ENCODE data around the gene NETO1. TPM values are rescaled to one million over a fixed set of nuclear protein-coding genes. Genes with fewer than 3 reads are reported as not detected.

NETO1 gene
- total and polyA plus RNA-seq, 2 of the 13 experiments (the other 11 are each of a cell fraction or from before 2014, with no cell fraction given), result not detected

DNA sequence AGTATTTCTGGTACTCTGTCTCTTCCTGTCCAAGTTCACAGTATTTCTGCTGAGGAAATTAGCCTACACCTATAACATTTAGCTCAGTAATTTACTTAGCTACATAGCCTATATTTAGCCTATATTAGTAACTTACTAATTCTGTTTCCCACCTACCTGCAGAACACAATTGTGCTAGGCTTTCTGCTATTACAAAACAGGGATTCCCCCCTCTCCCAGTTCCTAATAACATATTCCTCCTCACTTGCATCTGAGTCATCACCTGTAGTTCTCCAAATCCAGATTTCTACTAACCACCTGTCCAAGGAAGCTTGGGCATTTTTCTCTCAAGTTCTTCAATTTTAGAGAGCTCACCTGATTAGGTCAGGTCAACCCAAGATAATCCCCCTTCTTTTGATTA lies 94.9 kb downstream of the NETO1 start (continued):
- TF ChIP-seq, protein P1, sequence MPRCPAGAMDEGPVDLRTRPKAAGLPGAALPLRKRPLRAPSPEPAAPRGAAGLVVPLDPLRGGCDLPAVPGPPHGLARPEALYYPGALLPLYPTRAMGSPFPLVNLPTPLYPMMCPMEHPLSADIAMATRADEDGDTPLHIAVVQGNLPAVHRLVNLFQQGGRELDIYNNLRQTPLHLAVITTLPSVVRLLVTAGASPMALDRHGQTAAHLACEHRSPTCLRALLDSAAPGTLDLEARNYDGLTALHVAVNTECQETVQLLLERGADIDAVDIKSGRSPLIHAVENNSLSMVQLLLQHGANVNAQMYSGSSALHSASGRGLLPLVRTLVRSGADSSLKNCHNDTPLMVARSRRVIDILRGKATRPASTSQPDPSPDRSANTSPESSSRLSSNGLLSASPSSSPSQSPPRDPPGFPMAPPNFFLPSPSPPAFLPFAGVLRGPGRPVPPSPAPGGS (CRISPR knock-in tag; IDR thresholded peaks at IDR 0.05), result no peak
- no peak for TF ChIP-seq ZNF136 (CRISPR knock-in tag; IDR thresholded peaks at IDR 0.05; ENCODE audit: low read depth)
- no peak for TF ChIP-seq ARHGAP35 (CRISPR knock-in tag; IDR thresholded peaks at IDR 0.05; ENCODE audit: borderline replicate concordance)
- no peak for TF ChIP-seq NR2F6 (IDR thresholded peaks at IDR 0.05)
- TF ChIP-seq NR2F6 (CRISPR knock-in tag; IDR thresholded peaks at IDR 0.05), result no peak
- no peak for TF ChIP-seq HNRNPLL (IDR thresholded peaks at IDR 0.05; ENCODE audit: low read depth, low read length, poor library complexity, severe bottlenecking)

DNA sequence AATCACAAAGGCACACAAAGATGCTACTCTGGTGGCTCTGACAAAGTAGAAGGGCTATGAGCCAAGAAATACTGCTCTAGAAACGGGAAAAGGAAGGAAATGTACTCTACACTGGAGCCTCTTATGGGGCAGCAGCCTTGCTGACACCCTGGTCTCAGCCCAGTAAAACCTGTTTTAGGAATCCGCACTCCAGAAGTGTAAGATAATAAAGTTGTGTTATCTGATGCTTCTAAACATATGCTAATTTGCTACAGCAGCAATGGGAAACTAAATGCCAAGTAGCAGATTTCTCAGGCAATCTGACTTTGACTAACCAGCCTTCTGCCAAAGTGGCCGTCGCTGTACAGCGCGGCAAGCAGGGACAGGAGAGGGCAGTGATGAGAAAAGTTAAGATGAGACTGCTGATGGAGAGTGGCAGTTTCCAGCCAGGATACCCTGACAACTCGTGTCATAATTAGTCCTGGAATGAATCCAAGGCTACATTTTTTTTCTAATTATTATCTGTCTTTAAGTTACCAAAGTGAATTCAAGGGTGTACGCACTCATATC lies 99.0 kb downstream of the NETO1 start:
- ChIA-PET CTCF (ENCODE audit: low intra/inter-chr PET ratio, low total read pairs) (no interaction called here), POLR2A (no interaction called here)
- TF ChIP-seq ZNF567 (CRISPR knock-in tag; IDR thresholded peaks at IDR 0.05; ENCODE audit: borderline replicate concordance), result no peak
- TF ChIP-seq, protein P2, sequence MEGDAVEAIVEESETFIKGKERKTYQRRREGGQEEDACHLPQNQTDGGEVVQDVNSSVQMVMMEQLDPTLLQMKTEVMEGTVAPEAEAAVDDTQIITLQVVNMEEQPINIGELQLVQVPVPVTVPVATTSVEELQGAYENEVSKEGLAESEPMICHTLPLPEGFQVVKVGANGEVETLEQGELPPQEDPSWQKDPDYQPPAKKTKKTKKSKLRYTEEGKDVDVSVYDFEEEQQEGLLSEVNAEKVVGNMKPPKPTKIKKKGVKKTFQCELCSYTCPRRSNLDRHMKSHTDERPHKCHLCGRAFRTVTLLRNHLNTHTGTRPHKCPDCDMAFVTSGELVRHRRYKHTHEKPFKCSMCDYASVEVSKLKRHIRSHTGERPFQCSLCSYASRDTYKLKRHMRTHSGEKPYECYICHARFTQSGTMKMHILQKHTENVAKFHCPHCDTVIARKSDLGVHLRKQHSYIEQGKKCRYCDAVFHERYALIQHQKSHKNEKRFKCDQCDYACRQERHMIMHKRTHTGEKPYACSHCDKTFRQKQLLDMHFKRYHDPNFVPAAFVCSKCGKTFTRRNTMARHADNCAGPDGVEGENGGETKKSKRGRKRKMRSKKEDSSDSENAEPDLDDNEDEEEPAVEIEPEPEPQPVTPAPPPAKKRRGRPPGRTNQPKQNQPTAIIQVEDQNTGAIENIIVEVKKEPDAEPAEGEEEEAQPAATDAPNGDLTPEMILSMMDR (CRISPR knock-in tag; IDR thresholded peaks at IDR 0.05), result peak; percentile 38
- 2% methylated on average over 8 of the region's 8 CpGs for WGBS (ENCODE audit: low lambda C conversion rate)
- H3K79me2 ChIP-seq (ENCODE audit: insufficient read depth, low read length), result no peaks in the 10 kb centered on the region
- no peak overlapping the region for H3K9ac ChIP-seq (ENCODE audit: insufficient read depth, low read depth, low read length)
- H3K9me3 ChIP-seq (ENCODE audit: low read length), result no peaks in the 10 kb centered on the region
- no peak overlapping the region for H3K4me2 ChIP-seq (ENCODE audit: low read depth, low read length)
- no peaks in the 10 kb centered on the region for H3K27me3 ChIP-seq (ENCODE audit: control insufficient read depth in 1 of 2, insufficient read depth in 2 of 2, low read length in 2 of 2)
- intact Hi-C loops (cut with micrococcal nuclease; ENCODE audit: unreplicated experiment) (no loop called here), in situ Hi-C loops (cut with HindIII; ENCODE audit: extremely low pct_ligation_motif_present, low pct_unique_long_range_greater_than_20kb) (loop anchor here (10.0 to 25.0 kb wide), 4 partner anchors 376 to 1219 kb away; no protein-coding TSS in a partner anchor)
- H3K27ac ChIP-seq (ENCODE audit: extremely low read length, insufficient read depth, low read length), result no peak overlapping the region
- DNase-seq (ENCODE audit: low spot score) (no peak), FAIRE-seq (no peak), ATAC-seq (peak; percentile 70)
- no peaks in the 10 kb centered on the region for H4K20me1 ChIP-seq (ENCODE audit: insufficient read depth, low read length)
- no TSS peak for BruUV-seq (replicated peaks)
- no peak overlapping the region for H2AFZ ChIP-seq (ENCODE audit: low read length)
- H3K4me3 ChIP-seq (replicated peaks in 1 of 3; ENCODE audit: insufficient read depth in 1 of 3, low read depth in 2 of 3, low read length in 3 of 3), result no peak overlapping the region
- no peaks in the 10 kb centered on the region for H3K4me1 ChIP-seq (ENCODE audit: insufficient read depth, low read length)
- H3K36me3 ChIP-seq (replicated peaks in 1 of 2; ENCODE audit: control insufficient read depth in 1 of 2, insufficient read depth in 2 of 2, low read length in 2 of 2), result no peaks in the 10 kb centered on the region

Data from HepG2 (cell line).